Measurements from ENCODE around the gene SMAGP. TPM values are rescaled to one million over a fixed set of nuclear protein-coding genes. Genes with fewer than 3 reads are reported as not detected.
"Not testable (repeated sequence)": the region's sequence is repeated elsewhere in the genome, so short reads cannot be mapped to it uniquely, and the experiment has no call there.

The SMAGP gene
- polyA plus RNA-seq (2013, experiment 1 of 2; ENCODE audit: insufficient read length): 31.9 TPM
- polyA plus RNA-seq (2013, experiment 2 of 2; ENCODE audit: insufficient read length): 12.6 TPM

GRCh38 chr12:51270067-51270950, at the start of gene SMAGP:
SMAGP (minus strand) TSS chr12:51270415; CDS start chr12:51269278, 1,137 bp downstream.
- peak; percentile 54 for DNase-seq

DNA sequence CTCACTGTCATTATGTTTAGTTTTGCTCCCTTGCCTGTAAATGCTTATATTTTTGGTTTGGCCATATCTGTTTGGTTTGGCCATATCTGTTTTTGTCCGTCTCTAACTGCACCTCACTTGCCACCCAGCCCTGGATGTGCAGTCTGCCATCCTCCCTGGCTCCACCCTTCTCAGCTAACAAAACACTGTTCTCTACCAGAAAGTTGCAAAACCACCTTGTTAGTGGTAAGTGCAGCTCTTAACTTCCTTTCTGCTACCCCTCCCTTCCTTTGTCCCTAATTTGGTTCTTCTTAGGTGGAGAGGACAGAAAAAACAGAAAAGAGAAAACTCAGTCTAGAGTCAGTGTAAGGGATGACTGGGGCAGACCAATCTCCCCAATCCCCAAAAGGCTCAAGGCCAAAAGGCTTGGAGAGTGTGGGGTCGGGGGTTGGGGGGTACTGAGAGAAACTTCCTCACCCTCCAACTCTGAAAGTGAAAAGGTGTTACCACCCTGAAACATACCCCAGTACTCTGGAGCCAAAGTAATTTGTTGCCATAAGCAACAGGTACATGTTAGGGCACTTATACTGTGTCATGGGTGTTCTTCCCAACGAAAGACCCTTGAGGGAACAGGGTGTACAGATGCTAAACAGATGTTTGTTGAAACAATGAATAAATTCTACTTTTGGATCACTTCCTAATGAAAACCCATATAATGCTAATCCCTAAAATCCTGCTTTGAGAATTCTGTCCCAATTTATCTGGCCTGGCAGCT, 48.8 kb upstream of the SMAGP start:
- no peak for DNase-seq

- not testable (repeated sequence) for DNase-seq
Observed at GRCh38 chr12:51318057-51318806, 48.0 kb upstream of the SMAGP start.

DNA sequence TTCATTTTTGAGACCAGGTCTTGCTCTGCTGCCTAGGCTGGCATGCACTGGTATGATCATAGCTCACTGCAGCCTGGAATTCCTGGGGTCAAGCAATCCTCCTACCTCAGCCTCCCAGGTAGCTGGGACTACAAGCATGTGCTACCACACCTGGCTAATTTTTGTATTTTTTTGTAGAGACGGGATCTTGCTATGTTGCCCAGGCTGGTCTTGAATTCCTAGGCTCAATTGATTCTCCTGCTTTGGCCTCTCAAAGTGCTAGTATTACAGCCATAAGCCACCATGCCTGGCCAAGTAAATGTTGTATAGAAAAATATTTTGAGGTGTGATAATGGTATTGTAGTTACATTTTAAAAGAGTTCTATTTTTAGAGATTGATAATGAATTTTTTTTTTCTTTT, 41.2 kb upstream of the SMAGP start:
- no peak for DNase-seq

GRCh38 chr12:51307655-51308593, 37.7 kb upstream of the SMAGP start:
- peak; percentile 93 for DNase-seq

- no peak for DNase-seq
Observed at GRCh38 chr12:51306507-51306906, 36.3 kb upstream of the SMAGP start.

DNA sequence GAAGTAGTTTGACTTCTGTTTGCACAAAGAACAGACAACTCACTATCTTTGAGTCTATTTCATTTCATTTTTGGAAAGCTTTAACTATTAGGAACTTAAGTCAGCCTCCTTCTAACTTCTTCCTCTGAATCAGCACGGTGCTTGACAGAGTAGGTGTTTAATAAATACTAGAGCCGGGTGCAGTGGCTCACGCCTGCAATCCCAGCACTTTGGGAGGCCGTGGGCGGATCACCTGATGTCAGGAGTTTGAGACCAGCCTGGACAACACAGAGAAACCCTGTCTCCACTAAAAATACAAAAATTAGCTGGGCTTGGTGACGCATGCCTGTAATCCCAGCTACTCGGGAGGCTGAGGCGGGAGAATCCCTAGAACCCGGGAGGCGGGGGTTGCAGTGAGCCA, 30.6 kb upstream of the SMAGP start:
- not testable (repeated sequence) for DNase-seq

DNA sequence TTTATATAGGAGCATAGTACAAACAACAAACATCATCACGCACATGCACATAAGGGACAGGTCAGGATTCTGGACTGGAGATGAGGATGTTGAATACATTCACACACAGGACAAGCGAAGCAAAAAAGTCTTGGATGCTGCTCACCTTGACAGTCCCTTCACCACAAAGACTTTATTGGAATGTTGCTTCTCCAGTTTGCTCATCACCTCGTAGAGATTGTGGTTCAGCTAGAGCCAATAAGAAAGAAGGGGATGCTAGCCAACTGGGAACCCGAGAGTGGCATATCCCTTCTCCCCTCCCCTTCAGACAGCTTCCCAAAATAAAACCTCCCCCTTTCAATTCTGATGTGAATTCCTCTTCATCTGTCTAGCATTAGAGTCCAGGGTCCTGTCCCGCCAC, 25.4 kb upstream of the SMAGP start:
- DNase-seq: no peak

GRCh38 chr12:51294097-51294496, 23.9 kb upstream of the SMAGP start:
- DNase-seq: not testable (repeated sequence)

DNA sequence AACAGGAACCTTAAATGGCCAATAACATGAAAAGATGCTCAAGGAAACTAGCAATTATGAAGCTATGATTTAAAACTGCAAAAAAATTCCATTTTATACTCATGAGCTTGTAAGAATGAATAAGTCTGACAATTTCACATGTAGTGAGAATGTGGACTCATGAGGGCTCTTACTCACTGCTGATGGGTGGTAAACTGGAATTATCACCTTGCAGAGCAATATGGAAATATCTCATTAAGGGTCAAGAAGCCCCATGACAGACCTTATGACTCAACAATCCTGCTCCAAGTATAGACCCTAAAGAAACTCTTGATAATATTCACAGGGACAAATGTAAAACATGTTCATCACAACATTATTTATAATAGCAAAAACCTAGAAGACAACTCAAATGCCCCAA, 23.5 kb upstream of the SMAGP start:
- DNase-seq: no peak

DNA sequence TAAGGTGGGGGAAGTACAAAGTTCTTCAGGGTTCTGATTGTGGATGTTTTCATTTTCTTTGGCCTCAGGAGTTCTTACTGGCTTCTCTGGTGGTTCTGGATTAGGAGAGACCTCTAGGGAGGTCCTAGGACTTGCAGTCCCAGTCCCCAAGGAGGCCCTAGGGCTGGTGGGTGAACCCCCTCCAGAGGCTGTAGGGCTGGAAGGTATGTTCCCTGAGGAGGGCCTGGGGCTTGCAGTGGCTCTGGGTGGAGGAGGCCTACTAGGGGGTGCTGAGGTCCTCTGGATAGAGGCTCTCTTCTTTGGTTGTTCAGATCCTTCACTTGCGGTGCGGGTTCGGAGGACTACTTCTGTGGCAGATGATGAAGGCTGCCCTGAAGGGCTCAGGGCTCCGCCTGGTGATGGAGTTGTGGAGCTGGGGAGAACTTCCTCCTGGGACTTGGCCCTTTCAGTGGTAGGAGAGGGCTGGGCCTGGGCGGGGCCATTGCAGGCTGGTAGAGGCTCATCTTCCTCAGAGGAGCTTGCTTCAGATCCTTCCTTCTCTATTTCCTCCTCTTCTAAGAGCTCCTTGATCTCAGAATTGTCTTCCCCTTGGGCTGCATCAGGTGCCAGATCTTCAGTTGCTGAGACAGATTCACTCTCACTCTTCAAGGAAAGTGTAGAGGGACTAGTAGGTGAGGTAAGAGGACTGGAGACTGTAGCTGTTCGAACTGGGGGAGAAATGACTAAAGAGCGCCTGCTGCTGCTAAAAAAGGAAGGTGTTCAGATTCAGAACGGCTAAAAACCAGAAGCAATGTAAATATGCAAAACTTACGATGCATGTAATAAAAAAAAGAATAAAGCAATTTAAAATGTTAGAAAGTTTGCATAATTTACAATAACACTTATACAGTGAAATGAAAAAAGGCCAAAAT, 21.6 kb upstream of the SMAGP start:
- not testable (repeated sequence) for DNase-seq

GRCh38 chr12:51285843-51286242, 15.6 kb upstream of the SMAGP start:
- no peak for DNase-seq

- peak; percentile 71 for DNase-seq
Observed at GRCh38 chr12:51281202-51281924, 11.1 kb upstream of the SMAGP start.

GRCh38 chr12:51275088-51275487, 4.9 kb upstream of the SMAGP start:
- DNase-seq: no peak

- DNase-seq: not testable (repeated sequence)
Observed at GRCh38 chr12:51272810-51273209, 2.6 kb upstream of the SMAGP start.

DNA sequence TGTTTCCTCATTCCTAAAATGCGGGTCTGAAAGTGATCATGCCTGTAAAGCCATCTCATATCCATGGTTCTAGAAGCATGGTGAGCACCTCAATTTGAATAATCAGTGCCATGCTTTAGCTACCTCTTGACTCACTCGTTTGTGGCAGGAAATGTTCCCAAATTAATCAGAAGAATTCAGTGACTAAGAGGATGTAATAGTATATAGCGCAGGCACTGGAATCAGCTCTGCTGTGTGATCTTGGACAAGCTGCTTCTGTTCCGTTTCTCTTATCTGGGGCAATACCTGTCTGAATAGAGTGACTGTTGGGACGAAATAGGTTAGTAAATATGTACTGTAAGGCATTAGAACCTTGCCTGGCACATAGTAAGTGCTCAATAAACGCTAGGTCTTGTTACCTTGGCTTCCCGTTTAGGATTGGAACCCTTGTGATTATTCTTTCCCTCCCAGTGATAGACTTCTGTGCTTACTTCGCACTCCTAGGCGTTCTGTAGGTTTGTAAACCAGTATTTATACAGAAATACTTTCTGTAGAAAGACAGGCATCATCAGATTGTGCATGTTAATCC, 820 bp upstream of the SMAGP start:
- DNase-seq: peak; percentile 90

GRCh38 chr12:51269174-51270066, 795 bp downstream of the SMAGP start:
- peak; percentile 59 for DNase-seq

DNA sequence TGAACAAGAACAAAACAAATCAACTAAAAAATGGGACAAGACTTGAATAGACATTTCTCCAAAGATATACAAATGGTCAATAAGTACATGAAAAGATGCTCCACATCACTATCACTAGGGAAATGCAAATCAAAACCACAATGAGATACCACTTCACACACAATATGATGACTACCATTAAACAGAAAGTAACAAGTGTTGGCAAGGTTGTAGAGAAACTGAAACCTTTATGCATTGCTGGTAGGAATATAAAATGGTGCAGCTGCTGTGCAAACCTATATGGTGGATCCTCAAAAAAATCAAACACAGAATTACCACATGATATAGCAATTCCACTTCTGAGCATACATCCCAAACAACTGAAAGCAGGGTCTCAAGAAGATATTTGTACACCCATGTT, 5.2 kb downstream of the SMAGP start:
- DNase-seq: no peak
